Upper lobe of left lung (tissue), 4 donors: ENCODE data around the gene PARP3.

Experiments
- CTCF ChIP-seq, 6 experiments: fragments of 450-650 bp in 4 of 6; fragments of 200-600 bp in 2 of 6; sonication (generic) in 2 of 6; IDR thresholded peaks; one replicate each; pipeline ENCODE4 v1.5.1; 2016 to 2019; ENCODE audit warnings: antibody characterized with exemption in 6 of 6
- EP300 ChIP-seq, 4 donors: sonication (generic); formaldehyde crosslinking; IDR thresholded peaks; one replicate each; pipeline ENCODE4 v1.5.1; 2017; ENCODE audit warnings: antibody characterized with exemption in 4 of 4, control low read depth in 2 of 4
- POLR2A ChIP-seq, 4 donors: fragments of 450-650 bp; IDR thresholded peaks; one replicate each; pipeline ENCODE4 v1.5.1; 2016 to 2017; ENCODE audit warnings: antibody characterized with exemption in 4 of 4, mild to moderate bottlenecking in 2 of 4
- POLR2AphosphoS5 ChIP-seq, 2 donors: sonication (generic); formaldehyde crosslinking; IDR thresholded peaks; one replicate each; pipeline ENCODE4 v1.5.1; 2017; ENCODE audit warnings: antibody characterized with exemption in 2 of 2

- TF ChIP-seq CTCF (IDR thresholded peaks at IDR 0.05) (no peak), POLR2A (IDR thresholded peaks at IDR 0.05) (no peak), EP300 (IDR thresholded peaks at IDR 0.05) (no peak), POLR2AphosphoS5 (IDR thresholded peaks at IDR 0.05) (no peak)
Observed at GRCh38 chr3:51985063-51985462, 42.9 kb downstream of the PARP3 start.
